Parathyroid adenoma (tissue), 2 donors: ENCODE results near the gene CCNG2.

Experiments
- H2AFZ ChIP-seq: fragments of 300-600 bp; sonication (generic); one replicate; pipeline ENCODE4 v1.7.0; 2017; ENCODE audit warnings: antibody characterized with exemption, mild to moderate bottlenecking
- H3K27ac ChIP-seq: fragments of 300-600 bp; sonication (generic); one replicate; pipeline ENCODE4 v1.7.0; 2017
- H3K27me3 ChIP-seq: fragments of 300-600 bp; sonication (generic); one replicate; pipeline ENCODE4 v1.7.0; 2017; ENCODE audit warnings: low read length; ENCODE audit not compliant: control insufficient read depth, insufficient read depth
- H3K36me3 ChIP-seq: fragments of 300-600 bp; sonication (generic); one replicate; pipeline ENCODE4 v1.7.0; 2017; ENCODE audit warnings: low read length; ENCODE audit not compliant: control insufficient read depth, insufficient read depth
- H3K4me1 ChIP-seq: fragments of 300-600 bp; sonication (generic); one replicate; pipeline ENCODE4 v1.7.0; 2017; ENCODE audit warnings: control low read depth
- H3K4me2 ChIP-seq: fragments of 300-600 bp; sonication (generic); one replicate; pipeline ENCODE4 v1.7.0; 2017; ENCODE audit warnings: low read length
- H3K4me3 ChIP-seq: fragments of 300-600 bp; sonication (generic); one replicate; pipeline ENCODE4 v1.7.0; 2017; ENCODE audit warnings: low read depth, low read length
- H3K79me2 ChIP-seq: fragments of 300-600 bp; sonication (generic); one replicate; pipeline ENCODE4 v1.7.0; 2017; ENCODE audit warnings: control low read depth
- H3K9ac ChIP-seq: fragments of 300-600 bp; sonication (generic); one replicate; pipeline ENCODE4 v1.7.0; 2017; ENCODE audit warnings: mild to moderate bottlenecking
- H3K9me3 ChIP-seq: fragments of 300-600 bp; sonication (generic); one replicate; pipeline ENCODE4 v1.7.0; 2017; ENCODE audit warnings: low read length; ENCODE audit not compliant: control insufficient read depth
- TF ChIP-seq, protein P1 (sequence below): fragments of 300-600 bp; sonication (generic); IDR thresholded peaks from one replicate; pipeline ENCODE4 v1.7.0; 2017; ENCODE audit warnings: antibody characterized with exemption, mild to moderate bottlenecking
- donor health status: primary hyperparathyroidism.

Gene CCNG2

DNA sequence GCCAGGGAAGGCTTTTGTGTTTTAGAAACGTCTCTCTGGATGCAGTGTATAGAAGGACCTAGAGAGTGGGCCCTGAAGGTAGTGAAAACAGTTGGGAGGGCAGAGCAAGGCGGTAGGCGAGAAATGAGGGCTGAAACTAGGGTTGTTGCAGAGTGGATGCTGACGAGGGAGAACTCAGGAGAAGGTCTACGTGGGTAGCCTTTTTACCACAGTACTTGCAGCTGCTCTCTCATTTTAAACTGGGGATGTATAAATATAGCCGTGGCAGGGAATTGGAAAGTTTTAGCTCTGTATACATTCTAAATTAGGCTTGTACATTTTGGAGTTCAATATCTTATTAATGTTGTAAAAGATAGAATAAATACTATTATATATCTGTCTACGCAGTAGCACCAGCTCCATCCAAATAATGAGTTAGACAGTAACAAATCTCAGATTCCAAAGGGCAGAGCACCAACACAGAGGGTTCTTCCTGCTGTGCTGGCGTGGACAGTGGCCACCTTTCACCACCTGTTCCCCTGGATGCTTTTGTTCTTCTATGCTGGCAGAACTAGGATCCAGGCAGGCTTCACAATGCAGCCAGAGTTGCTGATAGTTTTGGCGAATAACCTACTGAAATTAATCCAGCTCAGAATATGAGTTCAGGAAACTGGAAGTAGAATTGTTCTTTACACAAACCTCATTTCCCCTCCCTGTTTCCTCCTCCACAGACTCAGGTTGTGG, 31.7 kb downstream of the CCNG2 start:
- H3K4me3 ChIP-seq = no peak overlapping the region
- no peaks in the 10 kb centered on the region for H3K79me2 ChIP-seq
- H3K9ac ChIP-seq = no peak overlapping the region
- TF ChIP-seq, protein P1, sequence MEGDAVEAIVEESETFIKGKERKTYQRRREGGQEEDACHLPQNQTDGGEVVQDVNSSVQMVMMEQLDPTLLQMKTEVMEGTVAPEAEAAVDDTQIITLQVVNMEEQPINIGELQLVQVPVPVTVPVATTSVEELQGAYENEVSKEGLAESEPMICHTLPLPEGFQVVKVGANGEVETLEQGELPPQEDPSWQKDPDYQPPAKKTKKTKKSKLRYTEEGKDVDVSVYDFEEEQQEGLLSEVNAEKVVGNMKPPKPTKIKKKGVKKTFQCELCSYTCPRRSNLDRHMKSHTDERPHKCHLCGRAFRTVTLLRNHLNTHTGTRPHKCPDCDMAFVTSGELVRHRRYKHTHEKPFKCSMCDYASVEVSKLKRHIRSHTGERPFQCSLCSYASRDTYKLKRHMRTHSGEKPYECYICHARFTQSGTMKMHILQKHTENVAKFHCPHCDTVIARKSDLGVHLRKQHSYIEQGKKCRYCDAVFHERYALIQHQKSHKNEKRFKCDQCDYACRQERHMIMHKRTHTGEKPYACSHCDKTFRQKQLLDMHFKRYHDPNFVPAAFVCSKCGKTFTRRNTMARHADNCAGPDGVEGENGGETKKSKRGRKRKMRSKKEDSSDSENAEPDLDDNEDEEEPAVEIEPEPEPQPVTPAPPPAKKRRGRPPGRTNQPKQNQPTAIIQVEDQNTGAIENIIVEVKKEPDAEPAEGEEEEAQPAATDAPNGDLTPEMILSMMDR = no peak
- H3K4me2 ChIP-seq = no peak overlapping the region
- no peaks in the 10 kb centered on the region for H3K9me3 ChIP-seq
- H2AFZ ChIP-seq = no peak overlapping the region
- H3K27me3 ChIP-seq = no peaks in the 10 kb centered on the region
- H3K27ac ChIP-seq = no peak overlapping the region
- H3K36me3 ChIP-seq = no peaks in the 10 kb centered on the region
- H3K4me1 ChIP-seq = no peaks in the 10 kb centered on the region

DNA sequence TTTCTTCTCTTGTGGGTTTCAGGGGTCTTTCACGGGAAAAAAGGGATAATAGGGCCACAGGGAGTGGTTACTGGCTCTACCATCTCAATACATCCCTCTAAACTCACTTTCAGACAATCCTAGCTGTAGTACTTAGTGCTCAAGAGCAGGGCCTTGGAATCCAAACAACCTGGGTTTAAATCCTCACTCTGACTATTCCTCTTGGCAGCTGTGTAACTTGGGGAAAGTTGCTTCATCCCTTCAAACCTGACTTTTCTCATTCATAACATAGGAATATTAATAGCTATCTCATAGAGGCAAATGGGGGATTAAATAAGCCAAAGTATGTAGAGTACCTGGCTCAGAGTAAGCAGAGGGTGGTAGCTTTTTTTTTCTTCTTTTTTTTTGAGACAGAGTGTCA, 32.4 kb downstream of the CCNG2 start:
- Histone ChIP-seq H2AFZ (no peak overlapping the region), H3K4me2 (no peak overlapping the region), H3K4me3 (no peak overlapping the region), H3K27ac (no peak overlapping the region), H3K4me1 (no peaks in the 10 kb centered on the region), H3K27me3 (no peaks in the 10 kb centered on the region), H3K9me3 (no peaks in the 10 kb centered on the region), H3K79me2 (no peaks in the 10 kb centered on the region), H3K36me3 (no peaks in the 10 kb centered on the region), H3K9ac (no peak overlapping the region)
- TF ChIP-seq, protein P1 = no peak

DNA sequence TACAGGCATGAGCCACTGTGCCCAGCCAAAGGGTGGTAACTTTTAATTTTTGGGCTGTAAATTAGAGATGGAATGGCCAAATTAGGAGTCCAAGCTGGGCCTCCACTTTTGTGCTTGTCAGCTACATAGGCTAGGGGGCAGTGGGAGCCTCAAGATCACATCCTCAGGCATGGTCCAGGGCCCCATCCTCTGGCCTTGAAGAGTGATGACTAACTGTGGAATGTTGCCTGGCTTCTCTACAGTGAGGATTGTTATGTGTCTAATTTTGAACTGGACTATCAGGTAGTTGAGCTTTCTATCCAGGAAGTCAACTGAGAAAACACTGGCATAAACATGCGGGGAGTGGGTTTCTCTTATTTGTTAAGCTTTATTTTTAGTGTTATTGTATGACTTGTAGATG, 33.0 kb downstream of the CCNG2 start:
- Histone ChIP-seq H3K79me2 (no peaks in the 10 kb centered on the region), H3K4me1 (no peaks in the 10 kb centered on the region), H3K36me3 (no peaks in the 10 kb centered on the region), H3K9ac (no peak overlapping the region), H3K27me3 (no peaks in the 10 kb centered on the region), H2AFZ (no peak overlapping the region), H3K9me3 (no peaks in the 10 kb centered on the region), H3K4me3 (no peak overlapping the region), H3K4me2 (no peak overlapping the region), H3K27ac (no peak overlapping the region)
- TF ChIP-seq, protein P1 = no peak

DNA sequence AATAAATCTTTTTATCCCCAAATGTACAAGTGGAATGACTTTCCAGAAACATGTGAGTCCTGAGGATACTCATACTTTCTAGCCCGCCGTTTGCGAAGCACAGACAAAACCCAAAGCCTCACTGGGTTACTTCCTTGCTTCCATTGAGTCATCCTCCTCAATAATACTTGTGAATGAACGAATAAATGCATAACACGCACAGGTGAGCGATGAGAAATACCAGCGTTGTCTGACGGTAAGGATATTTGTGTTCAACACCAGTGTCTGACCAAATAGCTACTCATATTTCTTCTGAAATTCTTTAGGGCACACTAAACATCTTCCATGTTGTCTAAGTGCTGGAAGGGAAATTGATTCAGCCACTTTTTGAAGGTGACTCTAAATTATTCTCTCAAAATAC, 36.0 kb downstream of the CCNG2 start:
- no peak overlapping the region for H3K4me3 ChIP-seq
- TF ChIP-seq, protein P1 = no peak

DNA sequence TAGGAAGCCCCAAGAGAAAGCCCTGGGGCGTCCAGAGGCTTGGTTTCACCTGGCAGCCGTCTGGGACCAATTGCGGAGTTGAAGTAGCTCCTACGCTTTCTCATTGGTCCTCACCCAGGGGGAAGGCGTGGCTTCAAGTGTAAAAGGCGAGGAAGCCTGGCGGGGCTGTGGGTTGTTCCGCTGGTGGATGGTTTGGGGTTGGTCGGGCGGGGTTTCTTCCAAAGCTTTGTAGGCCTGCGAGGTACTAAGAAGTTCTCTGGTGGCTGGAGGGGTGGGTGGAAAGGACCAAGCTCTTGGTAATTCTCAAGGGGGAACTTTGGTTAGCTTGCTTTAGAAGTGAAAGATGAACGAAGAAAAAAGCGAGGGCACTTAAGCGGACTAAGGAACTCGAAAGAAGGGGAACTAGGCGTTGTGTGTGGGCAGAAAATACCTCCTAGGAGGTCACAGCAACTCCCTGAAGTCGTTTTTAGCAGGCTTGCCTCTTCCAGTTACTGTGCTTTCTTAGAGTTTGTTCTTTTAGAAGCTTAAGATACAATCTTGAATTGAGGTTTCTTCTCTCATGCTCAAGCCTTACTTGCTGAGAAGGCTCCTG, 36.6 kb downstream of the CCNG2 start:
- H3K4me1 ChIP-seq = no peaks in the 10 kb centered on the region
- no peaks in the 10 kb centered on the region for H3K9me3 ChIP-seq
- TF ChIP-seq, protein P1 = no peak
- no peak overlapping the region for H3K27ac ChIP-seq
- H3K27me3 ChIP-seq = no peaks in the 10 kb centered on the region
- no peaks in the 10 kb centered on the region for H3K79me2 ChIP-seq
- H3K36me3 ChIP-seq = no peaks in the 10 kb centered on the region
- no peak overlapping the region for H2AFZ ChIP-seq
- H3K9ac ChIP-seq = no peak overlapping the region
- no peak overlapping the region for H3K4me3 ChIP-seq
- no peak overlapping the region for H3K4me2 ChIP-seq

More for the DNA sequence above, 36.0 kb downstream of the CCNG2 start:
- Histone ChIP-seq H3K9me3 (no peaks in the 10 kb centered on the region), H3K4me2 (no peak overlapping the region), H3K27ac (no peak overlapping the region), H3K9ac (no peak overlapping the region), H3K27me3 (no peaks in the 10 kb centered on the region), H3K79me2 (no peaks in the 10 kb centered on the region), H3K36me3 (no peaks in the 10 kb centered on the region), H2AFZ (no peak overlapping the region), H3K4me1 (no peaks in the 10 kb centered on the region)
